ENCODE results near the gene AZIN2.
"Not testable (repeated sequence)": the region's sequence is repeated elsewhere in the genome, so short reads cannot be mapped to it uniquely, and the experiment has no call there.

The AZIN2 gene

DNA sequence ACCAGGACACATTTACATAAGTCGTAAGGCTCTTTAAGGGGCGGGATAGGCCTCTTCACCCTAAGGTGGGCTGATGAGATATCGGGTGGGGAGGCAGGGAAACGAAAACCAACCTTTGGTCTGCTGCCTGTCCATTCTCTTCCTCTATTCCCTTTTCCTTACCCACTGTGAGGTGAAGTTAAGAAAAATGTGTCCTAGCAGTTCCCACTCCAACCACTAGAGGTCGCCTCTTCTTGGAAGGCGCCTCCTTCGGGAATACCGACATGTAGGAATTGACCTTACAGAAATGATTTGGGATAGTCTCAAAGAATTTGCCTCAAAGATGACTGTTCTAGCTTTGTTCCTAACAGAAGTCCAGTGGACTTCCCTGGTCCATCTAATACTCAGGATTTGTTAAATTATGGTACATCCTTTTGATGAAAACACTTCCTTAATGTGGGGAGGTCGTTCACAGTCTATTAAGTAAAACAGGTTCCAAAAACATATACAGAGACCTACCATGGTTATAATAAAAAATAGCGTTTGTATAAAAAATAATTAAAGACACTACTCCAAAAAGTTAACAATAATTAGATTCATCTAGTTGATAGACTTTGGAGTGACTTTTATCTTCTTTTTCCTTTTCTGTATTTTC is 14.1 kb downstream of the AZIN2 start:
- DNase-seq (ENCODE audit: low read depth) = peak; percentile 52

DNA sequence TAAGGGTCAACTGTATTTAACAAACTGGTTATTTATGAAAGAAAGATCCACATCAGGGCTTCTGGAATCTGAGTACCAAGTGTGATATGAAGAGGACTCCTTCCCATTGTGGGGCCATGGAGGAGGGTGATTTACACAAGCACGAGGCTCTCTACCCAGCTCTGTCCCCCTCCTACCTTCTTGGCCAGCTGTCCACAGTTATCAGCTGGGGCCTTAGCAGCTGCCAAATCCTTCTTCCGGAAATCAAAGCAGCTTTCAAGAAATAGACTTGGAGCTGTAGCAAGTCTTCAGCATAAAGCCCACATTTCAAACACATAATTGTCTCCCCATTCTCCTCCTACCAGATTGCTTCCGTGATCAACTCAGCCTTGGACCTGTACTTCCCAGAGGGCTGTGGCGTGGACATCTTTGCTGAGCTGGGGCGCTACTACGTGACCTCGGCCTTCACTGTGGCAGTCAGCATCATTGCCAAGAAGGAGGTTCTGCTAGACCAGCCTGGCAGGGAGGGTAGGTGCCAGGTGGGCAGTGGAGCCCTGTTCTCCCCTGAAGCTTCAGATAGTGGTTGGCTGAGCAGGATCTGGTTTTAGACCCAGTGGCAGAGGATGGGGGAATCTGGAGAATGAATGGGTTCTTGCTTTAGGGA is 15.5 kb downstream of the AZIN2 start:
- DNase-seq (ENCODE audit: low read depth) = peak; percentile 76

DNA sequence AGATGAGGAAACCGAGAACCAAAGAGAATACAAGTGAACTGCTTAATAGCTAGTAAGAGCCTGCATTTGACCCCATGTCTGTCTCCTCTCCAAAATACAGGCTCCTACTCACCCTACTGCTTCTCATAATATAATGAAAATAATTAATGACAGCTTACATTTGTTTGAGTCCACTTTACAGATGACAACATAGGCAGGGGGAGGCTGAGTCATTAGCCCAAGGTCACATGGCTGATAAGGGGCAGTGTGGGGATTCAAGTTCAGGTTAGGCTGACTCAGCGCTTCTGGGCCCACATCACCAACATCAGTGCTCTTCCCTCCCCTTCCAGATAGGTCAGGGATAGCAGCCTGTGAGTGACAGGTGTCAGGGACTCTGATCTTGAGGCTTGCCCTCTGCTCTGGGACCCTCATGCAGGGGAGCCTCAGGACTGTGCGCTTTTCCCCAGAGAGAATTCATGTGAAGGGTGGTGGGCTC is 16.2 kb downstream of the AZIN2 start:
- DNase-seq (ENCODE audit: low read depth) = peak; percentile 74

DNA sequence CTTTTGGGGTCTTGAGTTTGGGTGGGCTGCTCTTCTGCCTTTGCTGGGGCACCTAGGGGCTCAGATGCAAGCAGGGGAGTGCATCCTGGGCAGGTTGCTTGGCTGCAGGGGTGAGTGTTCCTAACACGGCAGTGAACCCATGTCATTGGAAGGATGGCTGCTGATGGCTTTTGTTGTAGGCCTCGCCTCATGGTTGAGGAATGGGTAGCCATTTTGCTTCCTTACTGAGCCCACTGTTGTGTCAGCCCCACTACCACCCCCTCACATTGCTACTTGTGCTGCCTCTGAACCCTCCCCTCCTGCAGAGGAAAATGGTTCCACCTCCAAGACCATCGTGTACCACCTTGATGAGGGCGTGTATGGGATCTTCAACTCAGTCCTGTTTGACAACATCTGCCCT is 16.8 kb downstream of the AZIN2 start:
- no peak for DNase-seq (ENCODE audit: low read depth)

DNA sequence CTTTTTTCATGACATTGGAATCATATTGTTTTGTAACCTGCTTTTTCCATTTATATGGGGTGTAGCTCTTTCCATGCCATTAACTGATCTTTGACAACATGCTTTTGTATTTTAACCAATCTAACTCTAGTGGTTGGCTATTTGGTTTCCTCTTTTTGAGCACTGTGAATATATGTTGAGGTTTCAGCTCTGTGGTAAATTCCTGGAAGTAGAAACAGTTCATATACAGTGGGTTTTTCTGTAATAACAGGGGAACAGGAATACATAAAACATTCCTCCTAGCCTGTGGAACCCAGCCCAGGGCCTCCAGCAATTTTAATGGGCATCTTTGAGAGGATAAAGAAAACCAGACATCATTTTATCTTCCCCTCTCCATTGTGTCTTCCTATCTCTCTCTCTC is 17.4 kb downstream of the AZIN2 start:
- peak; percentile 46 for DNase-seq (ENCODE audit: low read depth)

DNA sequence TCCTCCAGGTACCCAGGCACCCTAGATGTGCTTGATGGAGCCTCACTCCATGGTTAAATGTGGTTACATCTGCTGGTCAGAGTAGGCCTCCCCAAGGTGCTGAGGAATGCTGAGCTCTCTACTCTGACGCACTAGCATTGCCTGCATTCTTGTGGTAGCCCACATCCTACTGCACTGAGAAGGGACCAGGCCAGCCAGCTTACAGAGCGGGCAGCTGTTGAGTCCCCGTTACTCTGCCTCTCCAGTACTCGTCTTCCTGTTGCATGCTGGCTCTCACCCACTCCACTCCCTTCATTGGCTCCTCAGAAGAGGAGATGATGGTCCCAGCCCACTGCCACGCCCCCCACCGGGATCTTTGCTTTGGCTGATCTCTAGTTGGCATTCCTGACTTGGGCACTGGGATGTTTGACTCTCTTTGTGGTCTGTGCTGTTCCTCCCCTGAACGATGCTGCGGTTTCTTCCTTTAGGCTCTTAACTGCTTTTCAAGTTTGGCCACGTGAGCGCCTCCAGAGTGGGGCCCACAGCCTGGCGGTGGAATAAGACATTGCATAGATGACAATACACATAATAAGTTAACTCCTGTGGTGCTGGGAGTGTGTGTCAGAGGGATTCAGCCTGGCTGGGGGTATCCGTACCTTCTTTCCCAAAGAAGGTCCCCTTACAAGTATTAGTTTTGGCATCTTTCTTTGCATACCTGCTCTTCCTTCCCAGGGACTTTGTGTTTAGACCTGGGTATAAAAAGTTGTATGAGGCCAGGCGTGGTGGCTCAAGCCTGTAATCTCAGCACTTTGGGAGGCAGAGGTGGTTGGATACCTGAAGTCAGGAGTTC is 18.6 kb downstream of the AZIN2 start:
- peak; percentile 100 for DNase-seq (ENCODE audit: low read depth)

DNA sequence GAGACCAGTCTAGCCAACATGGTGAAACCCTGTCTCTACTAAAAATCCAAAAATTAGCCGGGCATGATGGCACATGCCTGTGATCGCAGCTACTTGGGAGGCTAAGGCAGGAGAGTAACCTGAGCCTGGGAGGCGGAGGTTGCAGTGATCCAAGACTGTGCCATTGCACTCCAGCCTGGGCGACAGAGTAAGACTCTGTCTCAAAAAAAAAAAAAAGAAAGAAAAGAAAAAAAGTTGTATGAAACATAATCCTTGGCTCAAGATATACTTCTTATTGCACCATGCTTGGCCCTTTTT is 19.1 kb downstream of the AZIN2 start:
- DNase-seq (ENCODE audit: low read depth) = not testable (repeated sequence)

DNA sequence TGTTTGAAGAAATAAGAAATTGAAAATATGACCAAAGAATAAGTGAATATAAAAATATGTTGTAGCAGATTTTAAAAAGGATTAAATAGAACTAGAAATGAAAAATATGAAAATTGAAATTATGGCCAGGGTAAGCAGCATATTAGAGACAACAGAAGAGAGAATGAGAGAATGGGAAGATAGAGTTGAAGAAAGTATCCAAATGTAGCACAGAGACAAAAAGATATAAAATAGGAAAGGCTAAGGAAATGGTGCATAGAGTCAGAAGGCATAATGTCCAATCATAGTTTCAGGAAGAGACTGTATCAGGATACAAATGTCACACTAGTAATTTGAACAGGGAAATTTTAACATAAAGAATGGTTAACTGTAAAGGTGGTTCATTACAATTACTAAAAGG is 29.5 kb downstream of the AZIN2 start:
- DNase-seq (ENCODE audit: low read depth) = no peak

DNA sequence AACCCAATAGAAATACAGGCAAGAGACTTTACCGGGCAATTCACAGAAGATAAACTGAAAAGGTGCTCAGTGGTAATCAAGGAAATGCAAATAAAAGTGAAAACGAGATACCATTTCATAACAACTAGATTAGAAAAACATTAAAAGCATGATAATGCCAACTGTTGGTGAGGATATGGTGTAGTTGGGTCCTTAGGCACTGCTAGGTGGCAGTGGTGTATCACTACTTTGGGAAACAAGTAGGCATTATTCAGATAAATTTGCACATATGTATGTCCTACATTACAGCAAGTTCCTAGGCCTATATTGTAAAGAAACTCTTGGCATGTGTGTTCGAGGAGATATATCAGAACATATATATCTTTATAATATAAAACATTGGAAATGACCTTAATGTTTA is 31.0 kb downstream of the AZIN2 start:
- peak; percentile 51 for DNase-seq (ENCODE audit: low read depth)

DNA sequence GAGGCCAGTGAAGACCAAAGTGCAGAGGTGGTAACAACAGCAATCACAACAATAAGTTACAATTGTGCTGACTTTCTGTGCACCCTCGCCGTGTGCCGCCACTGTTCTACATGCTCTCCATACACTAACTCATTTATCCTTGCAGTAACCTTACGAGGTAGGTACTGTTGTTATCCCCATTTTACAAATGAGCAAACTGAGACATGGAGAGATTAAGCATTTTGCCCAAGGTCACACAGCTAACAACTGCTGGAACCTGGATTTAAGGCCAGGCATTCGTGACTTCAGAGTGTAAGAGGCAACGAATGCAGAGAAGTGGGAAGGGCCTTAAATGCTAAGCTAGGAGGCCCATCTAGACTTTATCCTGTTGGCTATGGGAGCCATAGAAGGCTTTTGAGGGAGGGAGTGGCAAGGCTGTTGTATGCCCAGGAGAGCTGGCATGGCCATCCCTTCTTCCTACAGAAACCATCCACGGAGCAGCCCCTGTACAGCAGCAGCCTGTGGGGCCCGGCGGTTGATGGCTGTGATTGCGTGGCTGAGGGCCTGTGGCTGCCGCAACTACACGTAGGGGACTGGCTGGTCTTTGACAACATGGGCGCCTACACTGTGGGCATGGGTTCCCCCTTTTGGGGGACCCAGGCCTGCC is 36.6 kb downstream of the AZIN2 start:
- no peak for DNase-seq (ENCODE audit: low read depth)

DNA sequence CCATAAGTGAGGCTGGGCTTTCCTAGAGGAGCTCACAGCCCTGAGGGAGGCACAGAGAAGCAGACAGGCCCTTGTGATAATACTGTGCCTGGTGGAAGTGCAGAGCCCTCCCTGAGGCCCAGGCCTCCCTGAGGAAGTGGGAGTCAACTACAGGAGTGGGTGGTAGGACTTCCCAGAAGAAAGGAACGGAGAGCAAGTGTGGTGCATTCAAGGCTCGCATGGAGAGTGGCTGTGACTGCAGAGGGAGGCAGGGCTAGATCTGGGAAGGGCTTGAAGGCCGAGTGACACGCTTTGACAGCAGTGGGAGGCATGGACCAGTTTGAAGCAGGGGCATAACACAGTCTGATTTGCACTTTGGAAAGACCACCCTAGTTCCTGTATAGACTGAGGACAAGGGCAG is 37.3 kb downstream of the AZIN2 start:
- DNase-seq (ENCODE audit: low read depth) = no peak

DNA sequence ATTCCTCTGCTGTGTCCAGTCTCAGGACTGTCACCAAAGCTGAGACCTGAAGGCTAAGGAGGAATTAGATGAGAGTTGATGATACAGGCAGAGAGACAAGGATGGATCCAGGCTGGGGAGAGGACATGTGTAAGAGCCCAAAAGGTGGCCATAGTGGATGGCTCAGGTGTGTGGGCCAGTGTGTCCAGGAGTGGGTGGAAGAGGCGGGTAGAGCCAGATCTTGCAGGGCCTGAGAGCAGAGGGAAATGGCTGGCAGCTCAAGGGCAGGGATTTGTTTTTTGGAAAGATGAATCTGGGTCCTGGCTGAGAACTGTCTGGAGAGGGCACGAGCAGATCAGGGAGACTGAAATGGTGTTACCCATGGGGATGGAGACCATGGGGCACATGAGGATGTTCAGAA is 38.1 kb downstream of the AZIN2 start:
- no peak for DNase-seq (ENCODE audit: low read depth)

DNA sequence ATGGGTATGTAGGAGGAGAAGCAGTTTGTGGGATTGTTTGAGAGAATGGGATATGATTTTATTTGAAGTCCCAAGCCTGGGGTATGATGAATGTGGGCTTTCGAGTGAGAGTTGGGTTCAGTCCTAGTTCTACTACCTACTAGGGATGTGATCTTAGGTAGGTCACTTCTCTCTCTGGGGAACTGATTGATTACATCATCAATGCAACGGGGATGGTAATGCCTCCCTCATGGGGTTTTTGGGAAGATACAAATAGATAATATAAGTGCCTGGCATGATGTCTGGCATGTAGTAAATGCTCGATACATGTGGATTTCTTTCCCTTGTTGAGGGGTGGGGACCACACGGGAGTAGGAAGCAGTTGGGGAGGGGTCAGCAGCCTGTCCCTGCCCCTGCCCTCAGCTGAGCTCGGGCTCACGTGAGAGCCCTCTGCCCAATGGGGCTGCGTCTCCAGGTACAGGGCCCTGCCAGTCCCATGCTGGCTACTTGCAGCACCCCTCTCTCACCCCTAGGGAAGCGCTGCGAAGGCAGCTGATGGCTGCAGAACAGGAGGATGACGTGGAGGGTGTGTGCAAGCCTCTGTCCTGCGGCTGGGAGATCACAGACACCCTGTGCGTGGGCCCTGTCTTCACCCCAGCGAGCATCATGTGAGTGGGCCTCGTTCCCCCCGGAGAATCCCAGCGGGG is 38.7 kb downstream of the AZIN2 start:
- DNase-seq (ENCODE audit: low read depth) = peak; percentile 41

DNA sequence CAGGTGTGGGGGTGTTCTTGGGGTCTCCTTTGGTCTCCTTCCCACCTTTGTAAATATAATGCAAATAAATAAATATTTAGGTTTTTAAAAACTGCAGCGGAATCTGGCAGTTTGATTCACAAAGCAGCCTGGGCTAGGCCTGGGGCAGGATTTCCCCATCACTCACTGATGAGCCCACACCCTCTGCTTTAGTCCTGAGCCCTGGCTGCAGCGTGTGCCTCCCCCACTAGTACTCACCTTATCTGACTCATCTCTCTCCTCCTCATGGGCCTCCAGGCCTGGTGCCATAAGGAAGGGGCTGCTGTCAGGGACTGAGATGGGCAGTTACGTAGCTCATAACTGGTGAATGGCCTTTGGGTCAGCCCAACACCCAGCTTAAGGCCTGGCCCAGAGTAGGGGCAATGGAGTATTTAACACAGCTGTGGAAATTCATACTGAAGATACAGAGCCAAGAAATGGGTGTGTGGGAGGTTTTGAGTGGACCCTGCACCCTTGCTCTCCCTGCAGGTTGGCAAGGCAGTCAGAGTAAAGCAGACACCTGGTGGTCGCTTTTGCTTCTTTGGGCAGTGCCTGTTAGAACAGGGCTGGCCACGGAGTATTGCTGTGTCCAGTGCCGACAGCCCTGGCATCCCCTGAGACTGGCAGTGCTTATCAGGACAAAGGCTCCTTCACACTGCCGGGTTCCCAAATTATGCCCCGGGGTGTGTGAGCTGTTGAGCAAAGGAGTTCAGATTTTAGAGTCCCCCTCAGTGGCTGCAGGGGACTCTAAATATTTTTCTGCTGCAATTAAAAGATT is 39.7 kb downstream of the AZIN2 start:
- peak; percentile 59 for DNase-seq (ENCODE audit: low read depth)

DNA sequence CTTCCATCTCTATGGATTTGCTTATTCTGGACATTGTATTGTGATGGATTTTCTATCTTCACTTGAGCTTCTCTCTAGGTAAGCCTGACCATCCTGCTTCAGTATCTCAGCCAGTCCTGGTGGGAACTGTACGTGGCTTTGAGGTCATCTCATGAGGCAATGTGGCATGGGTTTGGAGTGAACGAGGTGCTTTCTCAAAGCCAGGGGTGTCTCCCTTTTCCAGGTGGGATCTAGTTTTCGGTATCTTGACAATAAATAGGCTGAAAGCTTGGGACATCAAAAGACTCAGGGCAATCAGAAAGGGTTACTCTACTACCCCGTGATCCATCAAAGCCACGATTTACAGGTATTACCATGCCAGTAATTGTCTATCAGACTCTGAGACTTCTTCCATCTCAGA is 40.8 kb downstream of the AZIN2 start:
- DNase-seq (ENCODE audit: low read depth) = no peak

DNA sequence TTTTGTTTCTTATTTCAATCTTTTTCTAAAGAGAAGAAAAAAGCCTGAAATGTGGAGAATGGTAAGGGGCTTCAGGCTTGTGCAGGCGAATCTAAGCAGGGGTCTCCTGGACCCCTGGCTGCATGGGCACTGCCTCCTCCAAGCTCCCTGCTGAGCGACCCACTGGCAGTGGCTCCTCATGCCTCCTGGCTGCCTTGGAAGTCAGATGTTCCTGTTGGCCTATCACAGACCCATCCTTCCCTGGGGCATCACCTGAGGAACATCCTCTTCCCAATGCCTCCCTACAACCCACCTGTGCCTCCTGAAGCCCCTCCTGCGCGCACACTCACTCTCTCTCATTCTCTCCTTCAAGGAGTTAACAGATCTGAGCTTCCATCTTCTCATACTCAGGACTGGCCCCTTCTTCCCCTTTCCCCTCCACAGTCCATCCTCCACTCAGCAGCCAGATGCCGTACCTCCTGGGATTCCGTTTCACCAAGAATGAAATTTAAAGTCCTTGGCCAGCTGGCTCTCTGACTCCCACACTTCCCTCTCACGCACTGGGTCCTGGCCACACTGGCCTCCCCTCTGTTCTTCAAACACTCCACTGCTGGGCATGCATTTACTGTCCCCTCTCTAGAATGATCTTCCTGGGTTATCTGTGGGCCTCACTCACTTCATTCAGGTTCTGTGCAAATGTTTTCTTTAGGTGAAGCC is 41.7 kb downstream of the AZIN2 start:
- DNase-seq (ENCODE audit: low read depth) = no peak

DNA sequence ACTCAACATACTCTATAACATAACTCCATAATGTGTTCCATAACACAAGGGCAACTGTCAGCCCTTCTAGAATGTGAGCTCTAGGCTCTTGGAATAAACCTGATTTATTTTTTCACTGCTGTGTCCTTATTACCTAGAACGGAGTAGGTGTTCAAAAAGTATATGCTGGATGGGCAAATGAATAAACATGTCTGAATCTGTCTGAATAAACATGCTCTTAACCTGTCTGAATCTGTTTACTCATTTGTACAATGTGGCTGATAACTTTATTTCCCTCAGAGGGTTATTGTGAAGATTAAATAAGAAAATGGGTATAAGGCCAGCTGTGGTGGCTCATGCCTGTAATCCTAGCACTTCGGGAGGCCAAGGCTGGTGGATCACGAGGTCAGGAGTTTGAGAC is 42.3 kb downstream of the AZIN2 start:
- no peak for DNase-seq (ENCODE audit: low read depth)

DNA sequence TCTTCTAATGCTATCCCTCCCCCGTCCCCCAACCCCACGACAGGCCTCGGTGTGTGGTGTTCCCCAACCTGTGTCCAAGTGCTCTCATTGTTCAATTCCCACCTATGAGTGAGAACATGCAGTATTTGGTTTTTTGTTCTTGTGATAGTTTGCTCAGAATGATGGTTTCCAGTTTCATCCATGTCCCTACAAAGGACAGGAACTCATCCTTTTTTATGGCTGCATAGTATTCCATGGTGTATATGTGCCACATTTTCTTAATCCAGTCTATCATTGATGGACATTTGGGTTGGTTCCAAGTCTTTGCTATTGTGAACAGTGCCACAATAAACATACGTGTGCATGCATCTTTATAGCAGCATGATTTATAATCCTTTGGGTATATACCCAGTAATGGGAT is 43.7 kb downstream of the AZIN2 start:
- not testable (repeated sequence) for DNase-seq (ENCODE audit: low read depth)

DNA sequence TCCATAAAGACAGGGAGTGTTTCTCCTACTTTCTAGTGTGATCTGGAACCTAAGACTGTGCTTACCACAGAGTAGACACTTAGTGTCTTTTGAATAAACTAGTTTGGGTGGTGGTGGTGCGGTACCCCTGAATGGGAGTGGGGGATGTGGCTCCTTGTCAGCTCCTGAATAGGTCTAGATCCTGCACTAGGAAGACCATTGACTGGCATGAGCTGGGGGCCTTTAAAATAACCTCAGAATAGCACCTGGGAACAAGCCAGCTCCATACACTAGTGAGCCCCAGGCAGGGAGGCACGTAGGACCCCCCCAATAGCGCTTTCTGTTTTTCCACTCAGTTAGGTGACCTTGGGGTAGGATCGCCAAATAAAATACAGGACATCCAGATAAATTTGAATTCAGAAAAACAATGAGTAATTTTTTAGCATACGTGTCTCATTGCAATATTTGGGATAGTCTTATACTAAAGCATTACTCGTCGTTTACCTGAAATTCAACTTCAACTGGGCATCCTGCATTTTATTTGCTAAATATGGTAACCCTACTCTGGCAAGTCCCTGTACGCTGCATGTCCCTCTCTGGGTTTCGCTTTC is 45.6 kb downstream of the AZIN2 start:
- DNase-seq (ENCODE audit: low read depth) = no peak
